BLaER1 treated with 17β-estradiol and CSF1 and Interleukin-3, amounts not matched to agents 10 nM and 100 nM (cell line): ENCODE results near the gene FLNB.

Experiments used
- H3K27ac ChIP-seq, 11 experiments: shearing (Covaris generic); formaldehyde crosslinking; 2 replicates each; pipeline ENCODE4 v1.8.1; 2022
- H3K27me3 ChIP-seq, 11 experiments: shearing (Covaris generic); formaldehyde crosslinking; 2 replicates each; pipeline ENCODE4 v1.8.1; 2022
- H3K36me3 ChIP-seq, 11 experiments: shearing (Covaris generic); formaldehyde crosslinking; 2 replicates each; pipeline ENCODE4 v1.8.1; 2022
- H3K4me1 ChIP-seq, 10 experiments: shearing (Covaris generic); formaldehyde crosslinking; 2 replicates each; pipeline ENCODE4 v1.8.1; 2022
- H3K4me2 ChIP-seq, 11 experiments: shearing (Covaris generic); formaldehyde crosslinking; 2 replicates each; pipeline ENCODE4 v1.8.1; 2022
- H3K4me3 ChIP-seq, 10 experiments: shearing (Covaris generic); formaldehyde crosslinking; 2 replicates each; pipeline ENCODE4 v1.8.1; 2022
- H3K9ac ChIP-seq, 11 experiments: shearing (Covaris generic); formaldehyde crosslinking; 2 replicates each; pipeline ENCODE4 v1.8.1; 2022
- H3K9me3 ChIP-seq, 11 experiments: shearing (Covaris generic); formaldehyde crosslinking; replicated peaks in 1 of 11; 2 replicates each; pipeline ENCODE4 v1.8.1; 2022
- H4K20me1 ChIP-seq, 11 experiments: shearing (Covaris generic); formaldehyde crosslinking; 2 replicates each; pipeline ENCODE4 v1.8.1; 2022
- Cebpa-rat ChIP-seq, 11 experiments: shearing (Covaris generic); IDR thresholded peaks; 2 replicates each; pipeline ENCODE4 v1.8.1; 2022

The FLNB gene

GRCh38 chr3:58207954-58208353 lies 199.7 kb downstream of the FLNB start:
- no peak for TF ChIP-seq Cebpa-rat (IDR thresholded peaks at IDR 0.05)
- Histone ChIP-seq H3K36me3 (no peaks in the 10 kb centered on the region), H3K9me3 (no peaks in the 10 kb centered on the region), H3K4me3 (no peak overlapping the region), H4K20me1 (no peaks in the 10 kb centered on the region), H3K27ac (no peak overlapping the region), H3K4me2 (no peak overlapping the region), H3K9ac (no peak overlapping the region), H3K27me3 (no peaks in the 10 kb centered on the region), H3K4me1 (peaks cover 2 to 22% (median 5%) of the 10 kb centered on the region in 10 experiments; a peak in 18 of 20 replicates)

GRCh38 chr3:58209933-58210332 lies 201.7 kb downstream of the FLNB start:
- no peaks in the 10 kb centered on the region for H3K9me3 ChIP-seq
- H3K36me3 ChIP-seq: no peaks in the 10 kb centered on the region
- H3K27me3 ChIP-seq: no peaks in the 10 kb centered on the region
- H3K4me3 ChIP-seq: no peak overlapping the region
- no peak overlapping the region for H3K9ac ChIP-seq
- no peaks in the 10 kb centered on the region for H4K20me1 ChIP-seq
- H3K4me1 ChIP-seq: peaks cover 7 to 29% (median 9%) of the 10 kb centered on the region in 10 experiments
- TF ChIP-seq Cebpa-rat (IDR thresholded peaks at IDR 0.05): no peak
- no peak overlapping the region for H3K4me2 ChIP-seq
- H3K27ac ChIP-seq: no peak overlapping the region

DNA sequence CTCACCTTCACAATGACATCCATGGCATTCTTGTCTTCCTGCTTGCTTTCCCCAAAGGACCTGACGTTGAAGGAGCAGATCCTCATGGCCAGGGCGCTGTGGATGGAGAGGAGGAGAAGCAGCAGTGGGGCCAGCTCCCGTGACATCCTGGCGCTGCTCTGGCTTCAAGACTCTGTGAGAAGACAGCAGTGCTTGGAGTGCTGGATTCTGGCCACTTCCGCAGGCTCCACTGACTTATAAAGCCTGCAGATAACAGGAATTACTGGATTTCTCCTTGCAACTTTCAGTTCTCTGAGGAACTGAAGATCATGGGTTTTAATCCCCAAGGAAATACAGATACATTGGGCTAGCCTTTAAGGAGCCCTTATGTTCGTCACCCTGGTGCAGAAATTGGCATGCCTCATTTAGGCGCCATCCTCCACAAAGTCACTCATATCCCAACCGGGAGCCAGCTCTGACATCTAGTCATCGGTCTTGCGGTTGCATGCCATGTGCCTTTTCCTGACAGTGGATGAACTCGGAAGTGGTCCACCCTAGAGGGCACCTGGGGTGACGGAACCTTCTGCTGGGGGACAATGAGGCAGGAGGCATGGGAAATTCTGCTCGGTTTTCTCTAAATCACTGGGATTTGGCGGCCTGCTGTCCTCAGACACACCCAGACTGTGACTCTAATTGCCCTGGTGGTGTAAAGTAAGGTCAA lies 202.7 kb downstream of the FLNB start, which contains the start of gene DNASE1L3:
TSS of gene DNASE1L3 (minus strand) at position 212 of the 700 bp plus-strand sequence. CDS start at position 146, 66 bp downstream.
- H3K27me3 ChIP-seq: no peaks in the 10 kb centered on the region
- no peak within 1 kb of the TSS for H3K9ac ChIP-seq
- H3K4me2 ChIP-seq: no peak within 1 kb of the TSS
- no peaks in the 10 kb centered on the region for H3K9me3 ChIP-seq
- H3K27ac ChIP-seq: no peak within 1 kb of the TSS
- peaks cover 15 to 36% (median 17%) of the 10 kb centered on the region in 10 experiments for H3K4me1 ChIP-seq
- H4K20me1 ChIP-seq: no peaks in the 10 kb centered on the region
- no peak for TF ChIP-seq Cebpa-rat (IDR thresholded peaks at IDR 0.05)
- H3K4me3 ChIP-seq: no peak within 1 kb of the TSS
- no peaks in the 10 kb centered on the region for H3K36me3 ChIP-seq

GRCh38 chr3:58214484-58215316 lies 206.5 kb downstream of the FLNB start:
- peak overlapping the region in 2 of 11 experiments; percentile 10 to 29; a peak in 1 of 22 replicates for H3K27ac ChIP-seq
- peaks cover 23 to 60% (median 29%) of the 10 kb centered on the region in 10 experiments for H3K4me1 ChIP-seq
- peak overlapping the region; percentile 25 to 87 (median 52) for H3K4me2 ChIP-seq
- no peaks in the 10 kb centered on the region for H4K20me1 ChIP-seq
- peak overlapping the region in 1 of 11 experiments; percentile 3; a peak in 1 of 22 replicates for H3K9ac ChIP-seq
- no peaks in the 10 kb centered on the region for H3K36me3 ChIP-seq
- peaks cover 0 to 2% (median 0%) of the 10 kb centered on the region in 11 experiments; a peak in 2 of 22 replicates for H3K9me3 ChIP-seq
- no peak overlapping the region for H3K4me3 ChIP-seq
- no peaks in the 10 kb centered on the region for H3K27me3 ChIP-seq
- no peak for TF ChIP-seq Cebpa-rat (IDR thresholded peaks at IDR 0.05)

- no peak for TF ChIP-seq Cebpa-rat (IDR thresholded peaks at IDR 0.05)
- Histone ChIP-seq H3K4me2 (peak overlapping the region; percentile 25 to 87 (median 52)), H3K9ac (0 out of 22 replicates have a peak overlapping the region, but pooled peaks of 1 of the 11 experiments have one; percentile 3), H3K27ac (peak overlapping the region in 2 of 11 experiments; percentile 10 to 29; a peak in 1 of 22 replicates), H3K4me1 (peaks cover 23 to 60% (median 29%) of the 10 kb centered on the region in 10 experiments), H3K4me3 (no peak overlapping the region), H4K20me1 (no peaks in the 10 kb centered on the region), H3K27me3 (no peaks in the 10 kb centered on the region), H3K36me3 (no peaks in the 10 kb centered on the region), H3K9me3 (peaks cover 0 to 8% (median 0%) of the 10 kb centered on the region in 11 experiments; a peak in 2 of 22 replicates)
Measured at GRCh38 chr3:58215317-58216025, 207.2 kb downstream of the FLNB start.

- no peak for TF ChIP-seq Cebpa-rat (IDR thresholded peaks at IDR 0.05)
- Histone ChIP-seq H3K4me2 (peak overlapping the region in 5 of 11 experiments; percentile 45 to 84 (median 71); a peak in 9 of 22 replicates), H4K20me1 (no peaks in the 10 kb centered on the region), H3K27me3 (no peaks in the 10 kb centered on the region), H3K27ac (no peak overlapping the region), H3K4me3 (no peak overlapping the region), H3K9ac (no peak overlapping the region), H3K9me3 (peaks cover 0 to 8% (median 0%) of the 10 kb centered on the region in 11 experiments; a peak in 2 of 22 replicates), H3K36me3 (no peaks in the 10 kb centered on the region), H3K4me1 (peaks cover 23 to 60% (median 29%) of the 10 kb centered on the region in 10 experiments)
Measured at GRCh38 chr3:58216496-58217195, 208.4 kb downstream of the FLNB start.

GRCh38 chr3:58217209-58217811 lies 209.1 kb downstream of the FLNB start:
- Histone ChIP-seq H3K27me3 (no peaks in the 10 kb centered on the region), H3K9ac (no peak overlapping the region), H3K36me3 (no peaks in the 10 kb centered on the region), H3K27ac (no peak overlapping the region), H3K9me3 (peaks cover 0 to 8% (median 0%) of the 10 kb centered on the region in 11 experiments; a peak in 2 of 22 replicates), H4K20me1 (no peaks in the 10 kb centered on the region), H3K4me1 (peaks cover 23 to 60% (median 29%) of the 10 kb centered on the region in 10 experiments), H3K4me3 (no peak overlapping the region), H3K4me2 (peak overlapping the region; percentile 25 to 84 (median 58))
- TF ChIP-seq Cebpa-rat (IDR thresholded peaks at IDR 0.05): no peak

DNA sequence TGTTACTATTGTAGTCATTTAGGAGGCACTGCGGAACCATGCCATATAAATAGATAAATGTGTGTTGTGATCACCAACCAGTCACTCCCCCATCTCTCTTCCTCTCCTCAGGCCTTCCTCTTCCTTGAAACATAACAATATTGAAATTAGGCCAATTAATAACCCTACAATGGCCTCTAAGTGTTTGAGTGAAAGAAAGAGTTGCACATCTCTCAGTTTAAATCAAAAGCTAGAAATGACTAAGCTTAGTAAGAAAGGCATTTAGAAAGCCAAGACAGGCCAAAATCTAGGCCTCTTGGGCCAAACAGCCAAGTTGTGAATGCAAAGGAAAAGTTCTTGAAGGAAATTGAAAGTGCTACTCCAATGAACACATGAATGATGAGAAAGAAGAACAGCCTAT lies 210.7 kb downstream of the FLNB start:
- TF ChIP-seq Cebpa-rat (IDR thresholded peaks at IDR 0.05): no peak
- no peak overlapping the region for H3K27ac ChIP-seq
- H3K4me3 ChIP-seq: no peak overlapping the region
- peak overlapping the region in 1 of 11 experiments; percentile 8; a peak in 2 of 22 replicates for H3K4me2 ChIP-seq
- H3K27me3 ChIP-seq: no peaks in the 10 kb centered on the region
- H4K20me1 ChIP-seq: no peaks in the 10 kb centered on the region
- no peaks in the 10 kb centered on the region for H3K36me3 ChIP-seq
- no peak overlapping the region for H3K9ac ChIP-seq
- peaks cover 0 to 8% (median 0%) of the 10 kb centered on the region in 11 experiments; a peak in 2 of 22 replicates for H3K9me3 ChIP-seq
- H3K4me1 ChIP-seq: peaks cover 23 to 53% (median 29%) of the 10 kb centered on the region in 10 experiments
